D721Med (cell line): ENCODE results near the gene LETM1.

Experiments used
- DNase-seq: peaks from one replicate; pipeline ENCODE4 v3.0.0; 2011; ENCODE audit warnings: low spot score; ENCODE audit not compliant: insufficient read length
- FAIRE-seq: peaks from 2 replicates; lab custom pipeline; 2011; peaks lifted over from hg19 to GRCh38; lab: Jason Lieb, UNC
- CTCF ChIP-seq: IDR thresholded peaks from 2 replicates; pipeline ENCODE4 v1.5.1; 2012; ENCODE audit warnings: mild to moderate bottlenecking, control low read depth; ENCODE audit not compliant: insufficient read depth; ENCODE audit errors: missing control alignments

Gene LETM1

GRCh38 chr4:1834047-1834775, 21.7 kb downstream of the LETM1 start:
- no peak for FAIRE-seq
- DNase-seq = no peak
- no peak for TF ChIP-seq CTCF

GRCh38 chr4:1833307-1834046, 22.5 kb downstream of the LETM1 start:
- no peak for TF ChIP-seq CTCF
- no peak for FAIRE-seq

GRCh38 chr4:1832690-1833089, 23.3 kb downstream of the LETM1 start:
- FAIRE-seq (no peak), DNase-seq (no peak)
- no peak for TF ChIP-seq CTCF

More at GRCh38 chr4:1833307-1834046, 22.5 kb downstream of the LETM1 start:
- no peak for DNase-seq

GRCh38 chr4:1831331-1831730, 24.6 kb downstream of the LETM1 start:
- no peak for FAIRE-seq
- DNase-seq = no peak
- no peak for TF ChIP-seq CTCF

- DNase-seq (no peak), FAIRE-seq (no peak)
- TF ChIP-seq CTCF = no peak
These were observed 25.2 kb downstream of the LETM1 start for GRCh38 chr4:1830642-1831228.

GRCh38 chr4:1830234-1830633, 25.7 kb downstream of the LETM1 start:
- TF ChIP-seq CTCF = no peak
- DNase-seq = no peak
- no peak for FAIRE-seq
